ENCODE measurements around the gene MAP2K4.

DNA sequence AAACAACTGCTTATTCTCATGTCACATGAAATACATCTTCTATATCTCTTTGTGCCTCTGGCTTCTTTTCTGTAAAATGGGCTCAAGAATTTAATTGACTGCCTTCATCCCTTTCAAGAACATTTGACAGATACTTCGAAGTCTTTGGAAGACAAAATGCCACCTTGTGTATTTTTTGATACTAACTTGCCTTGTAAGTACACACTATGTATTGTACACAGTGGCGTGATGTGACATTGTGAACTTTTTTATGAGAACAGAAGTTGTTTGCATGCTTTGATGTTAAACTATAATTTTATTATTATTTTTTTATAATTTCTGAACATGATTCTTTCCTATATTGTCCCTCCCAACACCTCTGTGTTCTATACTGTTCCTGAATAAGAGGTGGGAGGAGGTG lies 73.7 kb downstream of the MAP2K4 start:
- TF ChIP-seq POLR2A (IDR thresholded peaks at IDR 0.05), result no peak
- TF ChIP-seq, protein P1, sequence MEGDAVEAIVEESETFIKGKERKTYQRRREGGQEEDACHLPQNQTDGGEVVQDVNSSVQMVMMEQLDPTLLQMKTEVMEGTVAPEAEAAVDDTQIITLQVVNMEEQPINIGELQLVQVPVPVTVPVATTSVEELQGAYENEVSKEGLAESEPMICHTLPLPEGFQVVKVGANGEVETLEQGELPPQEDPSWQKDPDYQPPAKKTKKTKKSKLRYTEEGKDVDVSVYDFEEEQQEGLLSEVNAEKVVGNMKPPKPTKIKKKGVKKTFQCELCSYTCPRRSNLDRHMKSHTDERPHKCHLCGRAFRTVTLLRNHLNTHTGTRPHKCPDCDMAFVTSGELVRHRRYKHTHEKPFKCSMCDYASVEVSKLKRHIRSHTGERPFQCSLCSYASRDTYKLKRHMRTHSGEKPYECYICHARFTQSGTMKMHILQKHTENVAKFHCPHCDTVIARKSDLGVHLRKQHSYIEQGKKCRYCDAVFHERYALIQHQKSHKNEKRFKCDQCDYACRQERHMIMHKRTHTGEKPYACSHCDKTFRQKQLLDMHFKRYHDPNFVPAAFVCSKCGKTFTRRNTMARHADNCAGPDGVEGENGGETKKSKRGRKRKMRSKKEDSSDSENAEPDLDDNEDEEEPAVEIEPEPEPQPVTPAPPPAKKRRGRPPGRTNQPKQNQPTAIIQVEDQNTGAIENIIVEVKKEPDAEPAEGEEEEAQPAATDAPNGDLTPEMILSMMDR (IDR thresholded peaks at IDR 0.05), result no peak
